ENCODE data around the gene PFKM. TPM values are rescaled to one million over a fixed set of nuclear protein-coding genes. Genes with fewer than 3 reads are reported as not detected.

Gene PFKM
- total and polyA plus RNA-seq, 2 donors (not counting 3 experiments of a cell fraction or from before 2014, with no cell fraction given) = 53.4 to 74.4 TPM

DNA sequence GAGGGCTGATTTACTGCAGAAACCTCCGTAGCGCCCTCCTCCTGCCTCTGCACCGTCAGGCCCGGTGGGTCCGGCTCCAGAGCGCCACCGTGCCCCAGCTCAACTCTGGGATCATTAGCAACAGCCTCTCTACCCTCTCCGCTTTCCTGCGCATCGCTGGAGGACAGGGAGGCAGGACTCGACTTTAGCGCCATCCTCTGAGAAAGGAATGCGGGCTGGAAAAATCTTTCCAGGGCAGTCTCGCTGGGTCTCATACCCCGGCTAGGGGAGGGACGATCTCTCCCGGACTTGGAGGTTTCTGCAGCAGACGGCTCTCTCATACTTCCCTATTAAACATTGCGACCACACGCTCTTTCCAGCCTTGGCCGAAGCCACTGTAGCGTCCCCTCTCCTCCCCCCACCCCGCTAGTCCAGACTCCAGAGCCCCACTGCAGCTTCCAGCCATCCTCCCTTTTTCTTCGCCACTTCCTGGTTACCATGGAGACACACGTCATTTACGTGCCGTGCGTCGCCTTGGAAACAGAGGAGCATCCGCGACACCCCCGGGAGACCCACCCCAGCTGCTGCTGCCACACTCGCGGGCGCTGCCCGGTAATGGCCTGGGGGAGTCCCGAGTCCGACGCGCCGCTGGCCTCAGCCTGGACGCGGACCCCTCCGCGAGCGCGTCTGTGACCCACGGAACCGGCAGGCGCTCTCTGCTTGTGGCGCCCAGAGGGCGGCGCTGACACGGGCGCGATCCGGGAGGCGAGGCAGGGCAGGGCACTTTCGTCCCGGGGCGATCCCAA lies 64.1 kb downstream of the PFKM start, which contains the start of gene CCDC184:
Gene CCDC184 (plus strand): TSS at position 554 of the 785 bp plus-strand sequence. CDS start 479 bp downstream, outside the sequence.
- Histone ChIP-seq H4K20me1 (replicated peaks; ENCODE audit: control insufficient read depth, extremely low read depth, insufficient read depth, low read length) (no peaks in the 10 kb centered on the region), H3K4me3 (replicated peaks in 1 of 3; ENCODE audit: insufficient read depth in 1 of 3, low read depth in 1 of 3, low read length in 3 of 3) (peak within 1 kb of the TSS; percentile 1 to 57 (median 48)), H3K9me3 (replicated peaks; ENCODE audit: control insufficient read depth, insufficient read depth, low read length) (no peaks in the 10 kb centered on the region), H3K27me3 (ENCODE audit: control insufficient read depth in 2 of 2, insufficient read depth in 2 of 2, low read length in 2 of 2) (peaks cover 45 to 57% of the 10 kb centered on the region in 2 experiments), H3K4me2 (ENCODE audit: insufficient read depth, low read length) (peak within 1 kb of the TSS; percentile 72), H3K36me3 (ENCODE audit: control insufficient read depth in 2 of 2, extremely low read depth in 1 of 2, insufficient read depth in 2 of 2, low read length in 2 of 2) (no peaks in the 10 kb centered on the region), H3K9me1 (replicated peaks; ENCODE audit: control insufficient read depth, extremely low read depth, insufficient read depth, low read length) (no peaks in the 10 kb centered on the region), H3K4me1 (ENCODE audit: control insufficient read depth, extremely low read depth, insufficient read depth, low read length) (no peaks in the 10 kb centered on the region), H2AFZ (ENCODE audit: low read depth, low read length) (peak within 1 kb of the TSS; percentile 64), H3K9ac (replicated peaks; ENCODE audit: extremely low read depth, insufficient read depth, low read length) (peak within 1 kb of the TSS; percentile 5), H3K79me2 (ENCODE audit: control insufficient read depth, insufficient read depth, low read length) (no peaks in the 10 kb centered on the region), H3K27ac (ENCODE audit: insufficient read depth, low read depth, low read length) (no peak within 1 kb of the TSS)
- intact Hi-C loops (cut with micrococcal nuclease) = loop anchor here (1.0 to 5.0 kb wide), 2 partner anchors 15 to 269 kb away; no protein-coding TSS in a partner anchor
- BruUV-seq (replicated peaks) = no TSS peak
- peak; percentile 92 for FAIRE-seq
- dilution Hi-C loops (cut with MboI; ENCODE audit: extremely low pct_ligation_motif_present, low sequenced_read_pairs) = no loop called here
- DNase-seq (ENCODE audit: low read depth, low spot score) = peak; percentile 82
- TF ChIP-seq, protein P1, sequence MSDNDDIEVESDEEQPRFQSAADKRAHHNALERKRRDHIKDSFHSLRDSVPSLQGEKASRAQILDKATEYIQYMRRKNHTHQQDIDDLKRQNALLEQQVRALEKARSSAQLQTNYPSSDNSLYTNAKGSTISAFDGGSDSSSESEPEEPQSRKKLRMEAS (IDR thresholded peaks at IDR 0.05; ENCODE audit: insufficient read depth, insufficient read length) = no peak
- no peak for TF ChIP-seq MYC (IDR thresholded peaks at IDR 0.05; ENCODE audit: low read depth, low read length)
- TF ChIP-seq FOS (IDR thresholded peaks at IDR 0.05; ENCODE audit: borderline replicate concordance, insufficient read depth, low read length) = no peak
- no peak for TF ChIP-seq POLR2A (IDR thresholded peaks at IDR 0.05; ENCODE audit: low read depth, low read length)
- TF ChIP-seq, protein P2, sequence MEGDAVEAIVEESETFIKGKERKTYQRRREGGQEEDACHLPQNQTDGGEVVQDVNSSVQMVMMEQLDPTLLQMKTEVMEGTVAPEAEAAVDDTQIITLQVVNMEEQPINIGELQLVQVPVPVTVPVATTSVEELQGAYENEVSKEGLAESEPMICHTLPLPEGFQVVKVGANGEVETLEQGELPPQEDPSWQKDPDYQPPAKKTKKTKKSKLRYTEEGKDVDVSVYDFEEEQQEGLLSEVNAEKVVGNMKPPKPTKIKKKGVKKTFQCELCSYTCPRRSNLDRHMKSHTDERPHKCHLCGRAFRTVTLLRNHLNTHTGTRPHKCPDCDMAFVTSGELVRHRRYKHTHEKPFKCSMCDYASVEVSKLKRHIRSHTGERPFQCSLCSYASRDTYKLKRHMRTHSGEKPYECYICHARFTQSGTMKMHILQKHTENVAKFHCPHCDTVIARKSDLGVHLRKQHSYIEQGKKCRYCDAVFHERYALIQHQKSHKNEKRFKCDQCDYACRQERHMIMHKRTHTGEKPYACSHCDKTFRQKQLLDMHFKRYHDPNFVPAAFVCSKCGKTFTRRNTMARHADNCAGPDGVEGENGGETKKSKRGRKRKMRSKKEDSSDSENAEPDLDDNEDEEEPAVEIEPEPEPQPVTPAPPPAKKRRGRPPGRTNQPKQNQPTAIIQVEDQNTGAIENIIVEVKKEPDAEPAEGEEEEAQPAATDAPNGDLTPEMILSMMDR (IDR thresholded peaks at IDR 0.05; ENCODE audit: extremely low read depth in 1 of 2, insufficient read depth in 1 of 2, low read depth in 1 of 2, low read length in 2 of 2) = peak; percentile 28 to 67
- ChIA-PET POLR2A (no interaction called here), CTCF (interaction anchor here (0.9 to 1.6 kb wide), 8 partner anchors 12 to 435 kb away, joined by 3 to 18 read pairs (median 6); partner anchors contain the start of genes ASB8 and TMEM106C)
